ENCODE data around the gene RPS6KB2.
"Not testable (repeated sequence)": the region's sequence is repeated elsewhere in the genome, so short reads cannot be mapped to it uniquely, and the experiment has no call there.

The RPS6KB2 gene

DNA sequence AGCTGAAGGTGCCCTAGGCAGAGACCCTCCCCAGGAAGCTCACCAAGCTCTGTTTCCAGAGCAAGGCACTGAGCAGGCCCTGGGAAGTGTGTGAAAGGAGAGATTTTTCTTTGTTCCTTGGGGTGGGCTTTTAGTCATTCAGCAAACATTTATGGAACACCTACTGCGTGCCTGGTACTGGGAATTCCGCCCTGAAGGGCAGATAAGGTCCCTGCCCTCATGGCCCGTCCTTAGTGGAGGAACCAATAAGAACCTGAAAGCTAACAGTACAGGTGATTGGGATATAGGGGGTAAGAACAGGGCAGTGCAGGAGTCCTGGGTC lies 36.9 kb downstream of the RPS6KB2 start:
- DNase-seq, result no peak

DNA sequence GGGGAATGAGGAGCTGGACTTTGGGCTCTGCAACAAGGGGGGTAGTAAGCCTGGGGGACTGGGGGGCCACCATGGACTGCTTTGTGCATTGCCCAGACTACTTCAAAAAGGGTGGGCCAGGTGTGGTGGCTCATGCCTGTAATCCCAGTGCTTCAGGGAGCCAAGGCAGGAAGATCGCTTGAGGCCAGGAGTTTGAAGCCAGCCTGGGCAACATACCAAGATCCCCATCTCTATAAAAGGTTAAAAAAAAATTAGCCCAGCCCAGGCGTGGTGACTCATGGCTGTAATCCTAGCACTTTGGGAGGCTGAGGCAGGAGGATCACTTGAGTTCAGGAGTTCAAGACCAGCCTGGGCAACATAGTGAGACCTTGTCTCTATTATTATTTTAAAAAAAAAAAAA lies 37.2 kb downstream of the RPS6KB2 start:
- DNase-seq, result not testable (repeated sequence)

DNA sequence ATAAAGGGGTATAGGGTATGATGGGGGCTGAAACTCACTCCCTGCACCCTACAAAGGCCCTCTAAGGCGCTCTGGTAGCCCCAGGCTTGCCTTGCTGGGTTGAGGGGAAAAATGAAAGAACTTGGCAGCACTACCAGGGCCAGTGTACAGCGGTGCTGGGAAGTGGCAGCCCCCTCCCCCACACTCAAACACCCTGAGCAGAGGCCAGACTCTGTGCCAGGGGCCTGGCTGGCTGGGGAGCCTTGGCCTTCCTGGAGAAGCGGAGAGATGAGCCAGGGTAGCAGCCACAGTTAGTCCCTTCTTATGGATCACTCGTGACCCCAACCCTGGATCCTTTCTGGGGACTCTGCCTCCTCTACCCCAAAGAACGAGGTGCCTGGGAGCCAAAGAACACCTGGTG lies 38.1 kb downstream of the RPS6KB2 start:
- peak in 16 of 51 donors; percentile 12 to 47 (median 23) for DNase-seq

DNA sequence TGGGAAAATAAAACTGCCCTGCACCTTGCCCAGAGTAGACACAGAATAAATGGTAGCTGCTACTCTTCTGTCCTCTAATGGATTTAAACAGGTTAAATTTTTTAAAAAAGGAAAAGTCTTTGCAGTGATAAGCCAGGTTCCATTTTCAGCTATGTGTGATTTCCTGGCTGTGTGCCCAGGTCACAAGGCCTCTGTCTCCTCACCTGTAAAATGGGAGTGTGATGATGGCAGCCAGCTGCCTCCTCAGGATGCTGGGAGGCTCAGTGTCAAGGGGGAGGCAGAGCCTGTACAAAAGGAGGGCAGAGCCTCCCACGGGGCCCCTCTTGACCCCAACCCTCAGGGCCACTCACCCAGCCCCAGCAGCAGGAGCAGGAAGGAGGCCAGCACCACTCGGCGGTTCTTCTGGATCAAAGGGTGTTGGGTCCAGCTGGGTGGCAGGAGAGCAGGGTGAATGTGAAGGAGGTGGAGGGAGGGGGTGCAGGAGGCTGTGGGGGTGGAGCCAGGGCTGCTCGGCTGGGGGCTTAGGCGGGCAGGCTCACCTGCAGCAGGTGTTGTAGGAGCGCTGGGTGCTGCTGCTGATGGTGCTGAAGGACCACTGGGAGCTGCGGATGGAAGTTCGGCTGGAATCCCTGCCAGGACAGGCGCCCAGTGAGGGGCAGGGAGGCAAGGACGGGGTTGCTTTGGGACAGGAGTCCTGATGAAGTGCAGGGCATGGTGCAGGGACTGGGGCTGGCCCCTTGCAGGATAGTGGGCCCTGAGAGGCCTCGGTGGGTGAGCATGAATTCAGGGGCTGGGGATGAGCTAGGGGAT lies 38.9 kb downstream of the RPS6KB2 start:
- DNase-seq, result no peak

DNA sequence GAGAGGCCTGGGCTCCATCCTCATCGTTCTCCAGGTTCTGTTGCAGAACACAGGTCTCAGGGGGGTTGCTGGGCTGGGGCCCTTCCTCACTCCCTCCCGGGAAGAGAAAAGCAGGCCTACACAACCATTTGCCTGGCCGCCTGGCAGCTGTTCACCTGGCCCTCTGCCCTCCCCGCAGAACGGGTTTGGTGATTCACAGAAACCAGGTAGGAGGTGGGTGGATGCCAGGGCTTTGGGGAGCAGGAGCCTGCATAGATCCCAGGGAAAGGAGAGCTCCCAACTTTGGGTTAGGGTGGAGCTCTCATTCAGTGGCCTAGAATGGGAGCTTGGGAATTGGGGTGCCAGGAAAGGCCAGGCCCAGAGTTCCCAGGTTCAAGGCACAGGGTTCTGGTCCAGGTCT lies 39.8 kb downstream of the RPS6KB2 start:
- DNase-seq, result peak in 11 of 51 donors; percentile 6 to 53 (median 29)

DNA sequence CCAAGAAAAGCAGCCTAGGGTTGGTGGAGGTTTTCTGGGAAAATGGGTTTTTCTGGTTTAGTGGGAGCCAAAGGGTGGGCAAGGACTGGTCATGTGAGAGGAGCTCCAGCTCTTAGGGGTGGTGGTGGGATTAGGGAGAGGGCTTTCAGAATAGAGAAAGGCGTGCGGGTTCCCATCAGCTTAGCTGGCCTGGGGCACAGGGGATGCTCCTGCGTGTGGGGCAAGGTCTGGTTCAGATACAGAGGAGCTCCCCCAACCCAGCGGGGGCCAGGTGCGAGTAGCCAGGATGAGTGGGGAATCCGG lies 40.1 kb downstream of the RPS6KB2 start:
- DNase-seq, result peak in 2 of 51 donors; percentile 22 to 63

DNA sequence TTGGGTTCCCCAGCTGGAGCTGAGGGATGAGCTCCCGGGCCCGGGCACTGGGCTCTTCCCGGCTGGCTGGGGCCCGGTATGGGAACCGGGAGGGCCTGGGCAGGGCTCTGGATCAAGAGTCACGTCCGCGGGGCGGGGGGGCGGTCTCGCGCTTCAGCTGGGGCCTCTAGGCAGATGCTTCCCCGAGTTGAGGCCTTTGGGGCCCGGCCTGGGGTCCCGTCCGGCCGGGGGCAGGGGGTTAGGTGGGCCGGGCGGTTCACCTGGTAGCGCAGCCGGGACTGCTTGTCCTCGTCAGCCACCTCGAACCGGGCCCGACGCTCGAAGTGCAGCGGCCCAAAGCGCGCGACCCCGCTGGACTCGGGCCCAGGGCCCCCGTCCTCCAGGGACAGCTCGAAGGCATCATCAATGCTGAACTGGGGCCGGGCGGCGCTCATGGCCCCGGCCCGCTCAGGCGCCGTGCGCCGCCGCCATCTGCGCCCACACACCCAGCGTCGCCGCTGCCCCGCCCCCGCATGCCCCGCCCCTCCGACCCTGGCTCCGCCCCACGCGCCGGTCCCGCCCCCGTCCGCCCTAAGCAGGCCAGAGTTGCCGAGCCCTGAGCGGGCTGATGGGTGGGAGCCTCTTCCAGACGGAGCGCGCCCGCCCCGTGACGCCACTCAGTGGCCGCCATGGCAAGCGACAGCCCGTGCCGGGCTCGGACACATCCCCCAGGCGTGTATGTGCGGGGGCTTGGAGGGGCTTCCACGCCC lies 40.6 kb downstream of the RPS6KB2 start, which contains the start of gene TMEM134:
Gene TMEM134, minus strand, starts transcription at position 493 of the 749 bp plus-strand sequence. Its CDS starts 59 bp downstream, at position 434.
- peak; percentile 36 to 96 (median 90) for DNase-seq

DNA sequence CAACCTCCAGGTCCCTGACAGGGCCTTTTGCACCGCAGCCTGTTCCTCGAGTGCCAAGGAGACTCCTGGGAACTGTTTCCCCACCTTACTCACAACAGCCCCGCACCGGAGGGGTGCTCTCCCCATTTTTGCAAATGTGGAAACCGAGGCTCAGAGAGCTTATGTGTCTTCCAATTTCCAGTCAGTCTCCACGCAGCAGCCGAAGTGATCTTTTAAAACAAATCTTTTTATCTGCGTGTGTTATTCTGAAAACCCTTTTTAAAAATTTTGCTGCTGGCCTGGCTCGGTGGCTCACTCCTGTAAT lies 41.2 kb downstream of the RPS6KB2 start:
- DNase-seq, result no peak

DNA sequence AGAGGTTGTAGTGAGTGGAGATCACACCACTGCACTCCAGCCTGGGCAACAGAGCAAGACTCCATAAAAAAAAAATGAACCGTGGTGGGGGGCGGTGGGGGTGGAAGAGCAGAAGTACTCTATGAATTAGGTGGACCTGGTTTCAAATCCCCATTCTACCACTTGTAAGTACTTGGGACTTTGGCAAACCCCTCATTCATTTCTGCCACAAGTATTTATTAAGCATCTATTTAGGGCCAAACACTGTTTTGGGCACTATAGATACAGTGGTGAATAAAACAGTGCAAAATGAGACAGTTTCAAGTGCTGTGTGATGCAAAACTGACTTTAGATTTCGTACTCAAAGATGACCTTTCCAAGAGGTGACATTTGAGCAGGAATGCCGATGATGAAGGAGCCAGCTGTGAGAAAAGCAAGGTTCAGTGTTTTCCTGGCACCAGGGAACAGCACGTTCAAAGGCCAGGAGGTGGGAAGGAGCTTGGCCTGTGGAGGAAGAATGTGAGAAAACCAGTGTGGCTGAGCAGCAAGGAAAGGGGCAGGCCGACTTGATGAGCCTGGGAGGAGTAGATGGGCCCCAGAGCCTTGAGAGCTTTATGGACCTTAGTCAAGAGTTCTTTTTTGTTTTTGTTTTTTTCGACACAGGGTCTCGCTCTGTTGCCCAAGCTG lies 42.2 kb downstream of the RPS6KB2 start:
- DNase-seq, result no peak

DNA sequence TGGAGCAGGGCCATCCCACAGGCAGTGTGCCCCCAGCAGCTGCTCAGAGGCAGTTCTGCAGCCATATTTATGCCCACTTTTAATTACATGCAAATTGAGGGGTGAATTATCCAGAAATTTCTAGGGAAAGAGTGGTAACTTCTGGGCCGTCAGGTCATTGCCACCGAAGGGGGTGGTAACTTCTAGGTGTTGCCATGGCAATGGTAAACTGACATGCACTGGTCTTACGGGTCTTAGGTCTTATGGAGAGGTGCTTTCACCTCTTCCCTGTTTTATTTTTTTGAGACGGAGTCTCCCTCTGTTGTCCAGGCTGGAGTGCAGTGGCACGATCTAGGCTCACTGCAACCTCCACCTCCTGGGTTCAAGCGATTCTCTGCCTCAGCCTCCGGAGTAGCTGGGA lies 44.6 kb downstream of the RPS6KB2 start:
- no peak for DNase-seq

DNA sequence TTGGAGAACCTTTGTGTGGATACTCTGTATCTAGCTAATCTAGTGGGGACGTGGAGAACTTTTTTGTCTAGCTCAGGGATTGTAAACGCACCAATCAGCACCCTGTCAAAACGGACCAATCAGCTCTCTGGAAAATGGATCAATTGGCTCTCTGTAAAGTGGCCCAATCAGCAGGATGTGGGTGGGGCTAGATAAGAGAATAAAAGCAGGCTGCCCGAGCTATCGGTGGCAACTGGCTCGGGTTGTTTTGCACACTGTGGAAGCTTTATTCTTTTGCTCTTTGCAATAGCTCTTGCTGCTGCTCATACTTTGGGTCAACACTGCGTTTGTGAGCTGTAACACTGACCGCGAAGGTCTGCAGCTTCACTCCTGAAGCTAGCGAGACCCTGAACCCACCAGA lies 48.4 kb downstream of the RPS6KB2 start:
- DNase-seq, result not testable (repeated sequence)

DNA sequence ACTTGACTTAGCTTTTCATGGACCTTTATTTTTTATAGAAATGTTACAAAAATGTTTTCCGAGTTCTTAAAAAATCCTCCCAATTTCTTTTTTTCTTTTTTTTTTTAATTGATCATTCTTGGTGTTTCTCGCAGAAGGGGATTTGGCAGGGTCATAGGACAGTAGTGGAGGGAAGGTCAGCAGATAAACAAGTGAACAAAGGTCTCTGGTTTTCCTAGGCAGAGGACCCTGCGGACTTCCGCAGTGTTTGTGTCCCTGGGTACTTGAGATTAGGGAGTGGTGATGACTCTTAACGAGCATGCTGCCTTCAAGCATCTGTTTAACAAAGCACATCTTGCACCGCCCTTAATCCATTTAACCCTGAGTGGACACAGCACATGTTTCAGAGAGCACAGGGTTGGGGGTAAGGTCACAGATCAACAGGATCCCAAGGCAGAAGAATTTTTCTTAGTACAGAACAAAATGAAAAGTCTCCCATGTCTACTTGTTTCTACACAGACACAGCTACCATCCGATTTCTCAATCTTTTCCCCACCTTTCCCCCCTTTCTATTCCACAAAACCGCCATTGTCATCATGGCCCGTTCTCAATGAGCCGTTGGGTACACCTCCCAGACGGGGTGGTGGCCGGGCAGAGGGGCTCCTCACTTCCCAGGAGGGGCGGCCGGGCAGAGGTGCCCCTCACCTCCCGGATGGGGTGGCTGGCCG lies 49.2 kb downstream of the RPS6KB2 start:
- not testable (repeated sequence) for DNase-seq

DNA sequence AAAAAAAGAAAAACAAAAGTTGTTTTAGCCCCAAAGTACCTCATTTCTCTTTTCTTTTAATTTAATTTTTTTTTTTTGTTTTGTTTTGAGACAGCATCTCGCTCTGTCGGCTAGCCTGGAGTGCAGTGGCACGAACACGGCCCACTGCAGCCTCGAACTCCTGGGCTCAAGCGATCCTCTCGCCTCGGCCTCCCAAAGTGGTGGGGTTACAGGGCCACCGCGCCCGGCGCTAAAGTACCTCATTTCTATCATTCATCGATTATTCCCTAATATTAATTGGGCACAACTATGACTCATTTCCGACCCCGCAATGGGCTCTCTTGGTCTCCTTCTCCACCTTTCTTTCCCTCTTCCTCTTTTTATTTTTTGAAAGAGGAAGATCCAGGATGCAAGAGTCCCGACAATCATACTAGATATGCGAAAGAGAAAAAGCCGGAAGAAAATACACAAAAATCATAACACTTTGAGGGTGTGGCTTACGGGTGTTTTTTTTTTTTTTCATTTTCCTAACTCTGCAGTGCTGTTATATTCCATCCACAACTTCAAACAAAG lies 54.1 kb downstream of the RPS6KB2 start:
- peak in 1 of 51 donors; percentile 44 for DNase-seq

DNA sequence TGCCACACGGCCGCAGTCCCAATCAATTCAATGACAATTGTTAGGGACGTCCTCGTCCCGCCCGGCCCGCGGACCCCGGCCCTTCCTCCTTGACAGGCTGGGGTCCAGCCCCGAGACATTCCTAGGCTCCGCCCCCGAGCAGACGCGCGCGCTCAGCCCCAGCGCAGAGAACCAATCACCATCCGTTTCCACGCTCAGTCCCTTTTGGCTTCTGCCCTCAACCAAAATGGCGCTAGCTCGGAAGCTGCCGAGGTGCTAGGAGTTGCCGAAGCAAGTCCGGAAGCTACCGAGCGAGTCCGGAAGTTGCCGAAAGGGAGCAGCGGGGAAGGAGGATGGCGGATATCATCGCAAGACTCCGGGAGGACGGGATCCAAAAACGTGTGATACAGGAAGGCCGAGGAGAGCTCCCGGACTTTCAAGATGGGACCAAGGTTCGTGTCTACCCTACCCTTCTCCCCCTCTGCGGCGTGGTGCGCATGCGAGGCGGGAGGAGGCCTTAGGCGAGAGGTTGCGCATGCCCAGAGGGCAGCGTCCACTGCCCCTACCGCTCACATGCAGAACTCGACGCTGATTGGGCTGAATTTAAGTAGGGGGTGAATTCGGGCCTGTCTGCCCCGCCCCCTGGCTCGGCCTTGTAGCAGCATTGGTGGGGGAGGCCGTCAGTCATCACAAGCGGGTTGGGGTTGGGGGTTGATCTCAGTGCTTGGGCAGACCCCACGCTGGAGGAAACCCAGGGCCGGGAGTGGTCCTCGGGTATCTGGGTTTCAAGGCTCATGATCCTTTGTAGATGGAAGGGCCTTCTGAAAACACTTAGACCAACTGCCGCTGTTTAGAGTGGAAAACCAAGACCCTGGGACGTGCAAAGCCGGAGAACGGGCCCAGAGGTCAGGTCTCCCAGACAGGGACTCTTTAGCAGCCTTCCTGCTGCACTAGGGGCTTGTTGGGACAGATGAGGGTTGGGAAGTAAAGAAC lies 54.8 kb downstream of the RPS6KB2 start, which contains the start of gene AIP:
Gene AIP, plus strand, starts transcription at position 200 of the 972 bp plus-strand sequence. Its CDS starts 133 bp downstream, at position 333.
- DNase-seq, result peak; percentile 81 to 100 (median 95)

DNA sequence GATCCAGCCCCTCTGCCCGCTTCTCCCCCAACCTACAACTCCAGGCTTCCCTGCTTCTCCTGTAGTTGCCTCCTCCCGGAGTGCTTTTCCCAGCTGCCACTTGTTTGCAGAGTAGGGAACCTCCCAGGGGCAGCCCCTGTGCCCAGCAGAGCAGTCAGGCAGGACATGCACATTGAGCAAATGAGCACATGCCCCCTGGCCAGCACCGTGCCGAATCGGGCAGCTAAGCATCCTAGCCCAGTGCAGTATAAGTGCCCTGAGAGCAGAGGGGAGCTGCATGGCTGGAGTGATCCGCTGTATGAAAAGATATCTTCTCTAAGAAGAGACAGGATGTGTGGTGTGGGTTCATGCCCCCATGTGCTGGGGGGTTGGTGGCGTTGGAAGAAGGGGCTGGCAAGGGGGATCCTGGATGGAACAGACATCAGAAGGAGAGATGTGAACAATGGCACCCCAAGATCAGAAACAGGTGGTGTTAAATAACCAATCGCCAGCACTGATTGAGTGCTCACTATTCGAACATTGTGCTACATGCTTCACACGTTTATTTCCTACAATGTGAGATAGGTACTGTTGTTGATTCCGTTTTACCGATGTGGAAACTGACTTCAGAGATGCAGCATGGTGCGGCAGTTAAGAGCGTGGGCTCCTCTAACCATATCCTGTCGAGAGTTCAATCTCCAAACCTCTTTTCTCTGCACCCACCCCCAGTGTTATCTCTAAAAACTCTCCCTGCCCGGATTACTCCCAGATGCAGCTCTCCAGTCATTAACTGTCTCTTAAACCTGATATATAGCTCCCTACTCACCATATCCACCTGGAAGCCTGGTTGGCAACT lies 55.8 kb downstream of the RPS6KB2 start:
- no peak for DNase-seq

DNA sequence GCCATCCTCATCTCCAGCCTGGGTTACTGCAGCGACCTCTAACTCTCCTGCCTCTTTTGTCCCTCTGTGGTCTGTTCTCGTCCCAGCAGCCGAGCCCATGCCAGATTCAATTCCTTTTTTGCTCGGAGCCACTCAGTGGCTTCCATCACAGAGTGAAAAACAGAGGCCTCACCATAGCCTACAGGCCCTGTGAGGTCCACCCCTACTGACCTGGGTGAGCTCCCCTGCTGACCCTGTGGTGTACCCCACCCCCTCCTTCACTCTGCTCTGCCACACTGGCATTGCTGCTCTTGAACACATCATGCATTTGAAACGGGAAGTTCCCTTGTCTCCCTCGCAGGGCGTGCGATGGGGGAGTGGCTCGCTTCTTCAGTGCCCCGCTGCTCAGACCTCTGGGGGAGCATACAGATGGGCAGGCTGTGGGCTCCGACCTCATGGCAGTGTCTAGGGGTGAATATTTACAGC lies 56.6 kb downstream of the RPS6KB2 start:
- DNase-seq, result peak in 6 of 51 donors; percentile 15 to 36 (median 22)
